Fibroblast of skin of back (primary cell): ENCODE measurements around the gene STIM1.

ENCODE experiments used
- DNase-seq: peaks from one replicate; pipeline ENCODE4 v3.0.0-alpha.2; 2013

STIM1 gene

DNA sequence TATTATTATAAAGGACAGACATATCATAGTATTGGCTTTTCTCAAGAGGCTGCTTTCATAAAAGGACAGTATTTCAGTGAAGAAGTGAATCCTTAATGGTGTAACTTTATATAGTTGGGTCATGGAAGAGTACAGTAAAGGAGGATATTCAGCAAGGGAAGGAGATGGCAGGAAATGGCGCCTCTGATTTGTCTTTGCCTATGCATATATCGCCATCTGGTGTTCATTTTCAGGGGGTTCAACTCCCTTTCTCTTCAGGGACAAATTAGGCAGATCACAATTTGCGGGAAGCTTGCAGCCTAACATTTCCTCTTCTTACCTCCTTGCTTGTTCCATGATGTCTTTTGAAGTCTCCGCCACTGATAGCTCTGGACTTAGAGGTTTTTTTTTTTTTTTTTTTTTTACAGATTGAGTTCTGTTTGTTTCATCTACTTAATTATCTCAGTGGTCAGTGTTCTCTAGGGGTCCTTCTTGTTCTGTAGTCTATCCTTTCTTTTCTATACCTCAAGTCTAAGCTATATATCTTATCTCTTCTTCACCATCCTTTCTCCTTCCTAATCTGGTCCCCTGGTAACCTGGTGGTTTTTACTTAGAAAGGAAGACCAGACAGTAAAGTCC is 217.3 kb downstream of the STIM1 start:
- peak; percentile 74 for DNase-seq

- DNase-seq = no peak
These were observed 218.8 kb downstream of the STIM1 start for GRCh38 chr11:4074266-4074665.

DNA sequence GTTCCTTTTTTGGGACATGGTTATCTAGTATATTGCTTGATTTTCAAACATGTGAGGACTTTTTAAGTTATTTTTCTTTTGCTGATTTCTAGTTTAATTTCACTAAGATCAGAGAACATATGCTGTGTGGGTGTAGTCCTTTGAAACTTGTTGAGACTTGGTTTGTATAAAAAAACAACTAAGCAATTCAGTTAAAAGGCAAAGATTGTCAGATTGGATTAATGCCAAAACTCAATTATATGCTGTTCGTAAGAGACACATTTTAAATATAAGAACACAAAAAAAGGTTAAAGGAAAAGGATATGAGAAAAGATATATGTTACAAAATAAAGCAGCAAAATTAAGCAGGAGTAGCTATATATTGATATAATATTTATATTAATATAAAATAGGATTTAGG is 221.3 kb downstream of the STIM1 start:
- no peak for DNase-seq

DNA sequence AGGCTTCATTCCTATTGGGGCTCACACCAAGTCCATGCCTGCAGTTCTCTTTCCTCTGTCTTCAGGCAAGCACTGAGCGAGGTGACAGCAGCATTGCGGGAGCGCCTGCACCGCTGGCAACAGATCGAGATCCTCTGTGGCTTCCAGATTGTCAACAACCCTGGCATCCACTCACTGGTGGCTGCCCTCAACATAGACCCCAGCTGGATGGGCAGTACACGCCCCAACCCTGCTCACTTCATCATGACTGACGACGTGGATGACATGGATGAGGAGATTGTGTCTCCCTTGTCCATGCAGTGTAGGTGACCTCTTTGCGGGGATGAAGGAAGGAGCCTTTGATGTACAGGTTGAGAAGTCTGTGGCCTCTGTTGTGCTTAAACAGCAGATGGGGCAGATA is 227.7 kb downstream of the STIM1 start:
- DNase-seq = no peak

DNA sequence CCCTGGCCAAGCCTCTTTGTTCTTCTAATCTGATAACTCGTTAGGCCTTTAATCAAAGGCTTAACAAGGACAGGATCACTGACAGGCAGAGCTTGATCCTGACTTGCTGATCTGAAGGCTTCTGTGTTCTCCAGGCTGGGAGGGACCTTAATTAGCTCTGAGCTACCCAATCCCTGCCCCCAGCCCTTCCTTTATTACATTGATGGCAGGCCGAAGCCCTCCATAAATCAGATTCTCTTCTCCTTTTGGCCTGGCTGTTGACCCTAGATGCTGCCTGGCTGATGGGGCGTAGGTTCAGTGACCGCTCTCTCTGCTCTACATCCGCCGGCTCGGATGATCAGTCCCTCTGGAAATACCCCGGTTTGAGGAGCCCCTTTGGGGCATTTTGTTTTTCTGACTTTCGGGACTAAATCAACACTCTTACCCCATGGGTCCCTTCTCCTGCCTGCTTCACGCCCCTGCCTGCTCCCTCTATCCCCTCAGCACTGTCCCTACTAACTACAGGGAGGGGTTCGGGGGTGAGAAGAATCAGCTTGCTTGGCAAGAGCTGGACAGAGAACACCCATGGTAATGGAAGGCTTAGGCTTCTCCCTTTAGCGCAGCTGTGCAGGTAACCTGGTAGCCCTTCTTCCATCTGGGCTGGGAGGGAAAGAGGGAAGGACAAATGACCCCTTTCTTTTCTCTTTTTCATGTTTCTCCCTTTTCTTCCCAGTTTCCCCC is 229.1 kb downstream of the STIM1 start:
- DNase-seq = no peak

DNA sequence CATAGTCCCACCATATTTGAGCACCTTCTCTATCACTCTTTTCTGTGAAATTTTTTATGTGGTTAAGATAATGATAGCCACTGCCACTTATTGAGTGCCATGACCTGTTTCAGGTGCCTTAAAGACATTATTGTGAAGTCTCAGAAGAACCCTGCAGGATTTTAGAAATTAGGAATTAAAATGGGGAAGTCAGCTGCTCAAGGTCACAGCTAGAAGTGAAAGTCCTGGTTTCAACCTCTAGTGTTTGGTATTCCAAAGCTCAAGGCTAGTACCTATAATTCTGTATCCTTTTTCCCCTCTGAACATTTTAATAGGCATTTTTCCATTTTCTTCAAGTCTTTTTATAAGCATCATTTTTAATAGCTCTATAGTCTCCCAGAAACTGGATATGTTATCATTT is 230.1 kb downstream of the STIM1 start:
- no peak for DNase-seq

DNA sequence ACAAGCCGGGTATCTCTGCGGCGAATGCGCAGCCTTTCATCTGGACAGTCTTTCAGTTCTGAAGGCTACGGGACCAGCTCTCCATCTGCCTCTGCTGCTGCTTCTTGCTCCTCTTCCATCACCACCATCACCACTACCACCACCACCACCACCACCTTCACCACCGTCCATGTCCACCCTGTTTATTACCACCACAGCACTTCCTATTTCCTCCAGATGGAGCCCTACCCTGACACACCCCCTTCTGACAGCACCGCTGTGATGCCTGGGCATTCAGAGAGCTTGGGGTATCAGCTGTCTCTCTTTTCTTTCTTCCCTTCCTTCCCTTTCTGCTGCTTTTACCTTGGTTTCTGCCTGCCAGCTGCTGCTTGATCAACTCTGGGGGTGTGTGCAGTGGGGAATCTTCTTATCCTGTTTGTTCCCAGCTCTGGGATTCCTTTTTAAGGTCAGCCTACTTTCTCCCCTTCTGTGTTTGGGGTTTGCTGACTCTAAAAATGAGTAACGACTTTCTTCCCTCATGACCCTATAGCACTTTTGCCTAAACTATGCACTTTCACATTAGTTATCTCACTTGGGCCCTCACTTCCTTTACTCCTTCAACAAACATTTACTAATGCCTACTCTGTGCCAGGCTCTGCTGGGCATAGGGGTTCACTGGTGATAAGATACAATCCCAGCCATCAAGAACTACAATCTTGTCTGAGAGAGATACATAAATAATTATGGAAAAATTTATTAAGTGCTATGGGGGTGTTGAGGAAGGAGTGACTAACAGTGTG is 231.3 kb downstream of the STIM1 start:
- DNase-seq = no peak

DNA sequence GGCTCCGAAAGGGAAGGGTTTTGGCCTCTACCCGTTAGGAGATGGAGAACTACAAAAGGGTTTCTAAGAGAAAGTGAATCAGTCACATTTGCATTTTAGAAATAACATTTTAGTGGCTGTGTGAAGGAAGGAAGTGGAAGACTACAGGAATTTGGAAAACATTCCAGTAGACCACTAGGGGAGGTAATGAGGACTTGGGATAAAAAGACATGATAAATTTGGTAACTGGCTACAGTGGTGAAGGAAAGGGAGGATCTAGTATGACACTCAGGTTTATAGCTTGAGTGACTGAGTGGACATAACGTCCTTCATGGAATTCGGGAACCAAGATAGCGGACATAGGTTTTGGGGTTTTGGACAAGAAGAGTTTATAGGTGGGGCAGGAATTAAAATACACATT is 232.1 kb downstream of the STIM1 start:
- DNase-seq = peak; percentile 62

DNA sequence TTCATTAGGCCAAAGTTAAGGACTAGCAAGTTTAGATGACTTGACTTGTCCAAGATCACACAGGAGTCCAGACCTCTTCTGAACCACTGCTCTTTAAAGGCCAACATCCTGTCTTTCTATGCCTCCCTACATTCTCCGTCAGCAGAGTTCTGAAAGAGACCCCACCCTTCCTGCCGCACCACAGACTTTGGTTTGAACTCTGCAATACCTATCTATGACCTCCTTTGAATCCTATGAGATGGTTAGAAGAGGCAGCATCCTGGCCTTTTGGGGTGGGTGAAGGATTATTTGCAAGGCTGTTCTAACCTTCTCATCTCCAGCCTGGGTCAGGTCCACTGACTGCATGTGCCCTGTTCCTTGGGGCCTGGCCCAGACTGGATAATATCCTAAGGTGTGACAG is 234.8 kb downstream of the STIM1 start:
- no peak for DNase-seq

DNA sequence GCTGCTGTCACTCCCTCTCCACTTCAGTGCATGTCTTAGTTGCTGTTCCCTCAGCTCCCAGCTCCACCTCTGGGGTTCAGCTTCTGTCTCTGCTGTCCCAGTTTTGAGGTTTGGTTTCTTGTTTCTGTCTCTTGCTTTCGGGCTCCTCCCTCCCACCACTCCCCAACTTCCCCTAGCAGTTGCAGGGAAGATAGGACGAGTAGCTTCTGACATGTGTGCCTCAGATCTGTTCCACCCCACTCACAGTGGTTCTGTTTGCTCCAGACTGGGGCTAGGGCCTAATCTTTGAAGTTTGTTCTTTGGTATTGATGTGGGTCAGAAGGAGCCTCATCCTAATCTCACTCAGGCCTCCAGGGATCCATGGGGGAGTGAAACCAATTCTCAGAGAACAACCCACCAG is 236.6 kb downstream of the STIM1 start:
- no peak for DNase-seq

DNA sequence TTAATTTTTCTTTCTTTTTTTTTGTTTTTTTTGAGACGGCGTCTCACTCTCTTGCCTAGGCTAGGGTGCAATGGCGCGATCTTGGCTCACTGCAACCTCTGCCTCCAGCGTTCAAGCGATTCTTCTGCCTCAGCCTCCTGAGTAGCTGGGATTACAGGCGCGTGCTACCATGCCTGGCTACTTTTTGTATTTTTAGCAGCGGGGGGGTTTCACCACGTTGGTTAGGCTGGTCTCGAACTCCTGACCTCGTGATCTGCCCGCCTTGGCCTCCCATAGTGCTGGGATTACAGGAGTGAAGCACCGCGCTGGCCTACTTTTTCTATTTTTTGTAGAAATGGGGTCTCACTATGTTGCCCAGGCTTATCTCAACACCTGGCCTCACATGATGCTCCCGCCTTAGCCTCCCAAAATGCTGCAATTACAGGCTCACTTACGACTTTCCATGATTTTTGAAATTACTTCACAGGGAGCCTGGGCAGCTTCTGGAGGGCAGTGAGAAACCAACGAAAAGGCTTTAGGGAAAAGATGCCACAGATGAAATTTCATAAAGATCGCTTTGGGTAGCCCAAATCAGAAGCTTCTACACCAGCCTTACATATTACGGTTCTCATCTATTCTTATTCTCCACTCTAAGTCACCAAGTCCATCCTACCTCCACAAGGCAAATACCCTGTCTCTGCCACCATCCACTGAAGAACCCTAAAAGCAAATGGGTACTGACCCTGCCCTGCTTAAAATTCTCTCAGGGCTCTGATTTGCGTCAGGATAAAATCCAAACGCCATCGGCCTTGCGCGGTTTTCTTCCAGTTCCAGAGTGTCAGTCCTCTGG is 238.3 kb downstream of the STIM1 start:
- no peak for DNase-seq

DNA sequence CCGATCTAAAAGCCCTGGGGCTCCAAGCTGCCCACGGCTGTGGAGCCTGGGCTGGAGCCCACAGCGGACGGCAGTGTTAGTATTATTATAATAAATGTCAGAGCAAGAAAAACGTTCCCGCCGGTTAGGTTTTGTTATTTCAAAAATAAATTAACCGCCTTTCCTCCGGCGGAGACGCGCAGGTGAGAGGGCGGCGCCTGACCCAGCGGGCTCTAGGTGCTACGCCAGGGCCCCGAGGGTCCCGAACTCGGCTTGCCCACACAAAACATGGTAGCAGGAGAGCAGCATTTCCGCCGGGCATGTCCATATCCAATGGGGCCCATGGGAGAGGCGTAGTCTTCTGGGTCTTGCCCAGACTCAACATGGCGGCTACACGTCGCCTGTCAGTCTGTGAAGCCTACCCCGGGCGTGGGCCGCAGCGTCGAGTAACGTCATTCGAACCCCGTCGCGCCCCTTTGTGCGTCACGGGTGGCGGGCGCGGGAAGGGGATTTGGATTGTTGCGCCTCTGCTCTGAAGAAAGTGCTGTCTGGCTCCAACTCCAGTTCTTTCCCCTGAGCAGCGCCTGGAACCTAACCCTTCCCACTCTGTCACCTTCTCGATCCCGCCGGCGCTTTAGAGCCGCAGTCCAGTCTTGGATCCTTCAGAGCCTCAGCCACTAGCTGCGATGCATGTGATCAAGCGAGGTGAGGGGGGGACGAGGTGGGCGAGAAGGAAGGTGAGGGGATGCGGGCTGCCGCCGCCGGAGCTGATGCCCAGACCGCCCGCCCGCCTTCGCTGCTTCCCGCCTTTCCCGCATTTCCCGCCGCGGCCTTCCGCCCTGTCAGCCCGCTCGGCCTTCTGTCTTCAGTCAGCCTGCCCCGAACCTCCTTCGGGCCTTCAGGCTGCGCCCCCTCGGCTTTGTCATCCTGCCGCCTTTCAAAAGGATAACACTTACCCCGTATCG is 239.2 kb downstream of the STIM1 start, which contains the start of gene RRM1:
Gene RRM1 (plus strand): TSS at position 452 of the 944 bp plus-strand sequence. CDS start 214 bp downstream, at position 666.
- DNase-seq = peak; percentile 97

- peak; percentile 72 for DNase-seq
These were observed 240.2 kb downstream of the STIM1 start for GRCh38 chr11:4095509-4096230.

DNA sequence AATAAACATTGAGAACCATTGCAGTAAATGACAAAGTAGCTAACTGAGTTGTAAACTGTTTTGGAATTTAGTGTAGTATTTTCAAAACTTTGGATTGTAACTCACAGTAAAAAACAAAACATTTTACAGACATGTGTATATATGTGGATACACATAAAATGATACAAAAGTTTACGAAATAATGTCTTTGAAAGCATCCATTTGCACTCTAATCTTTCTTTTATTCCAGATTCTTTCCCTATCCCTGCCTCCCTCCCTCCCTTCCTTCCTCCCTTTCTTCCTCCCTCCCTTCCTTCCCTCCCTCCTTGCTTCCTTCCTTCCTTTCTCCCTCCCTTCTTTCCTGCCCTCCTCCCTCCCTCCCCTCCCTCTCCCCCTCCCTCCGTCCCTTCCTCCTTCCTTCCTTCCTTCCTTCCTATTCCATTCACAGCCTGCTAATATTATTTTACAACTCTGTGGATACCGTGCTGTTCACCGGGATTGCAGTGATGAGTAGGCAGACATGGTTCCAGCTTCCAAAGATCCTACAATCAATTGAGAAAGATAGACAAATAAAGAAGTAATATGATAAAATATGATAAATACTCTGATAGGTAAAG is 242.7 kb downstream of the STIM1 start:
- DNase-seq = no peak

DNA sequence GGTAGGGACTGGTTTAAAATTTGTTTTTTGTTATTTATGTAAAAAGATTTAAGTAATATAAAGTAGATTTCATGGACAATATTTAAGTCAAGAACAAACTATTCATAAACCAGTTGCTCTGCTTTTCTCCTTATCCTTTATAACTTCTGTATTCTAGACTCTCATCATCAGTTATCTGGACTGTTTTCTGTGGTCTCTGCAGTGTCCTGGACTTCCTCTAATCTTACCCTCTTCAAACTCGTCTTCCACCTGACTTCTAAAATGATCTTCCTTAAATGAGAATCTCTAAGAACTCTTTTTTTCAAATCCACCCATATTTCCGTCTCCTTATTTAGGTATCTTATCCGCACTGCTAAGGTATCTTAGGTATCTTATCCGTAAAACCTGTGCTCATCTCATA is 247.2 kb downstream of the STIM1 start:
- no peak for DNase-seq

- DNase-seq = no peak
These were observed 247.8 kb downstream of the STIM1 start for GRCh38 chr11:4103269-4103668.

DNA sequence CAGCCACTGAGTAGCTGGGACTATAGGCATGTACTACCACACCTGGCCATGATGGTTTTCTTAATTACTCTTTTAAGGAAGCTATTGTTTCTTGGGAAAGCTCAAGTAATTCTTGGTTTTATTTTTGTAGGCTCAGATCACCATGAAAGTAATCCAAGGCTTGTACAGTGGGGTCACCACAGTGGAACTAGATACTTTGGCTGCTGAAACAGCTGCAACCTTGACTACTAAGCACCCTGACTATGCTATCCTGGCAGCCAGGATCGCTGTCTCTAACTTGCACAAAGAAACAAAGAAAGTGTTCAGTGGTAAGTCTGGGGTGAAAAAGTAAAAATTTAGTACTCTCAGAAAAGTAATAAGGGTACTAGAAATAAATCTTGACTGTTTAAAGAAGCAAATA is 250.5 kb downstream of the STIM1 start:
- DNase-seq = no peak

DNA sequence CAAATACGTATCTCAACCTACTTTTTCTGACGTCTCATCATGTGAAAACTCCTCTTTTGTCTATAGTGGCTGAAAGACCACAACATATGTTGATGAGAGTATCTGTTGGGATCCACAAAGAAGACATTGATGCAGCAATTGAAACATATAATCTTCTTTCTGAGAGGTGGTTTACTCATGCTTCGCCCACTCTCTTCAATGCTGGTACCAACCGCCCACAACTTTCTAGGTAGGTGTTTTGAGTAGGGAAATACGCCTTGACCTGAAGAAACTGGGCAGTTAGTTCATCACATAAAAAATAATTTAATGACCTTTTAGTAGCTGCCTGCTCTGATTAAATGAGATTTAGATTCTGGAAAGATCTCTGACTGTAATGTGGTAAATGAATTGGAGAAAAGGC is 256.4 kb downstream of the STIM1 start:
- DNase-seq = no peak

GRCh38 chr11:4115128-4115527 is 259.7 kb downstream of the STIM1 start:
- DNase-seq = no peak

DNA sequence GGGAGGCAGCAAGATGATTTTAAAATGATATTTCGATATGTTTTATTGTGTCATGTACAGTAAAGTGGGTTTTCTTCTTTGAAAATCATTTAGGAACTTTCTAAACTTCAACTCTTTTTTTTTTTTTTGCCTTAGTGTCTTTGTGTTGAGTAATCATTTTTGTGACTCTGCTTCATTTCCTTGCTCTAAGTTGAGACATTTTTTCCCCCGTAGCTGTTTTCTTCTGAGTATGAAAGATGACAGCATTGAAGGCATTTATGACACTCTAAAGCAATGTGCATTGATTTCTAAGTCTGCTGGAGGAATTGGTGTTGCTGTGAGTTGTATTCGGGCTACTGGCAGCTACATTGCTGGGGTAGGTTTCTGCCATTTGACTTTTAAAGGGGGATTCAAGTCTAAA is 262.6 kb downstream of the STIM1 start:
- peak; percentile 77 for DNase-seq
